Activated T-cell treated with anti-CD3 and anti-CD28 coated beads, Interleukin-2, amount 50 U/mL, for 48 hours (primary cell): ENCODE data around the gene MYBPC3.

ENCODE experiments used
- DNase-seq, 2 experiments: peaks; one replicate each; pipeline ENCODE4 v3.0.0-alpha.2; 2020

The MYBPC3 gene

GRCh38 chr11:47352556-47352955 is at the start of gene MYBPC3:
Gene MYBPC3 (minus strand): TSS chr11:47352702. CDS start chr11:47352647, 55 bp downstream.
- no peak for DNase-seq

DNA sequence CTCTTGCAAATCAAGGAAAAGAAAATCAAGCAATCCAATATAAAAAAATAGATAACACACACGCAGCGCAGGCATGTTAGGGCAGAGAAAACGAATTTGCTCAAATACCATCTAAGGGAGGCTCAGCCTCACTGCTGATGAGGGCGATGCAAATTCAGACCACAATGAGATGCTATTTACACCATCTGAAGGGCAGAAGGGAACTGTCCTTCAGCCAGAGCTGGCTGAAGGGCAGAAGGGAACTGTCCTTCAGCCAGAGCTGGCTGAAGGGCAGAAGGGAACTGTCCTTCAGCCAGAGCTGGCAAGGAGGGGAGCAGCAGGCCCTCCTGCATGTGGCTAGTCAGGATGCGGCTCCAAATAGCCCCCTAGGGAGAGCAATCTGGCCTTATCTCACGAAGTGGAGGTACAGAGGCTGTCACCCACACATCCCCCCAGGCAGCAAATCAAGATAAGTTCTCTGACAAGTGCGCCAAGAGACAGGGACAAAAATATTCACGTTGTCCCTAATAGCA is 48.3 kb upstream of the MYBPC3 start:
- peak in 1 of 2 experiments; percentile 17 for DNase-seq

DNA sequence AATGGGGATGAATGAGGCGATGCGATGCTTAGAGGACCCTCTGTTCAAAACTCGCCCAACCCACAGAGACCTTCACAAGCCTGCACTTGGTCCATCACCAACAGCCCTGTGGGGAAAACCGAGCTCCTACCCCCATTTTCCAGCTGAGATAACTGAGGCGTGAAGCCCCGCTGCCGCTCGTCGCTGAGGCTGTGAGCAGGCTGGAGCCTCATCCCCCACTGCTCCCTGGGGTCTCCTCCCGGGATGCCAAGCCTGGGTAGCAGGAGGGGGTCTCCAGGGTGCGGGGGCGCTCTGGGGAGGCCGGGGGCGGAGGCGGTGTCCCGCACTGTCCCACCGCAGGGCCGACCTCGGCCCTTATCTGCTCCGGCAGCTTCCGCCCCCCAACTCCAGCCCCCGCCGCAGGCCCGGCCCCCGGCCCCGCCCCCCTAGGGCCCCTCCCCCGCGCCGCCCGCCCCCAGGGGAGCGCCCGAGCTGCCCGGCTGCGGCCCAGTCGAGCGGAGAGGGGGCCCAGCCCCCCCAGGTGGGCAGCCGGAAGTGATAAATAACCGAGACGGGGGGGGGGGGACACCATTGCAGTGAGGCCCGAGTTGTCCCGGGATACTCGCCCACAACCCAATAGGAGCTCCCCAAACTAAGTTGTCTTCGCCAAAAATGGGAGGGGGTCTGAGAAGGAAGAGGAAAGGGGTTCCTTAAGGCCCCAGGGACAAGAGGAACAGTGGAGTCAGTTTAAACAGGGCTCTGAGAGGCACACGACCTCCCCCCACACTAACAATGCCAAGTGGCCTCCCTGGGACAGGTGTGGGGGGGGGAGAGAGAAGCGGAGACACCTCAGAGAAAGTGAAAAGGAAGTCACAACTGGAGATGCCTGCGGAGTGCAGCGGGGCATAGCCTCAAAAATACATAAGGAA is 47.6 kb upstream of the MYBPC3 start:
- peak; percentile 42 to 50 for DNase-seq

GRCh38 chr11:47398551-47398950 is 46.0 kb upstream of the MYBPC3 start:
- peak in 1 of 2 experiments; percentile 17 for DNase-seq

- peak in 1 of 2 experiments; percentile 17 for DNase-seq
Measured at GRCh38 chr11:47398011-47398410, 45.5 kb upstream of the MYBPC3 start.

DNA sequence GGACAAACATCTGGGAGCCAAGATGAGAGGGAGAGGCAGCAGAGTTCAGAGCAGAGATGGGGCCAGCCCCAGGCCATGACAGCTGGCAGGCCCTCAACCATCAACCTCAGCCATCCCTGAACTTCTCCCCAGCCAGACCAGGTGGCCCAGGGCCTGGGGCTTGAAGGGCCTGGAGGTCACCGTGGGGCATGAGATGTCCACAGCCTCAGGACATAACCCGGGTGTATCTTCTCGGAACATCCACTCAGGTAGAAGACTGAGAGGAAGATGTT is 43.5 kb upstream of the MYBPC3 start:
- DNase-seq: no peak

GRCh38 chr11:47395223-47396048 is 42.9 kb upstream of the MYBPC3 start:
- peak in 1 of 2 experiments; percentile 34 for DNase-seq

- peak; percentile 70 to 77 for DNase-seq
Measured at GRCh38 chr11:47394322-47395222, 42.1 kb upstream of the MYBPC3 start.

- DNase-seq: no peak
Measured at GRCh38 chr11:47394050-47394321, 41.5 kb upstream of the MYBPC3 start.

GRCh38 chr11:47393163-47394049 is 40.9 kb upstream of the MYBPC3 start:
- peak in 1 of 2 experiments; percentile 18 for DNase-seq

GRCh38 chr11:47392546-47393162 is 40.2 kb upstream of the MYBPC3 start:
- DNase-seq: no peak

- no peak for DNase-seq
Measured at GRCh38 chr11:47391711-47392432, 39.4 kb upstream of the MYBPC3 start.

DNA sequence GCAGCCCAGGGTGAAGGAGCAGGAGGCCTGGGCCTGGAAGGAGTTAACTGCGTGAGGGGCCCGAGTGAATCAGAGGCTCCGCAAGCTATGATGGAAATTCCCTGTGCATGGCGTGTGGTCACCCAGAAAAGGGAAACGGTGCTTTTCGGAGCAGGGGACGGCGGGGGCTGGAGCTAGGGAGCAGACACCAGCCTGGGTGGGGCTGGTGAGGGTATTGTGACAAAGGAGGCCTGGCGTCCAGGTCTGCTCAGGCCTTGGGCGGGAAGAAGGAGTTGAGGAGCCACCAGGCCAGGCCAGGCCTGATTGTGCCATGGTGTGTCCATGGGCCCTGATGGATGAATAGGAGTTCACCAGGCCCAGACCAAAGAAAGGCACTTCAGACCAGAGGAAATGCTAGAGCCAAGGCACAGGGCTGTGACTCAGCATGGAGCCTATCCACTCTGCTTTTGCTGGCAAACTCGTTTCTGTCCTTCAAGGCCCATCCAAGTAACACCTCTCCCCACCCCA is 38.6 kb upstream of the MYBPC3 start:
- no peak for DNase-seq

GRCh38 chr11:47390422-47390760 is 37.9 kb upstream of the MYBPC3 start:
- no peak for DNase-seq

DNA sequence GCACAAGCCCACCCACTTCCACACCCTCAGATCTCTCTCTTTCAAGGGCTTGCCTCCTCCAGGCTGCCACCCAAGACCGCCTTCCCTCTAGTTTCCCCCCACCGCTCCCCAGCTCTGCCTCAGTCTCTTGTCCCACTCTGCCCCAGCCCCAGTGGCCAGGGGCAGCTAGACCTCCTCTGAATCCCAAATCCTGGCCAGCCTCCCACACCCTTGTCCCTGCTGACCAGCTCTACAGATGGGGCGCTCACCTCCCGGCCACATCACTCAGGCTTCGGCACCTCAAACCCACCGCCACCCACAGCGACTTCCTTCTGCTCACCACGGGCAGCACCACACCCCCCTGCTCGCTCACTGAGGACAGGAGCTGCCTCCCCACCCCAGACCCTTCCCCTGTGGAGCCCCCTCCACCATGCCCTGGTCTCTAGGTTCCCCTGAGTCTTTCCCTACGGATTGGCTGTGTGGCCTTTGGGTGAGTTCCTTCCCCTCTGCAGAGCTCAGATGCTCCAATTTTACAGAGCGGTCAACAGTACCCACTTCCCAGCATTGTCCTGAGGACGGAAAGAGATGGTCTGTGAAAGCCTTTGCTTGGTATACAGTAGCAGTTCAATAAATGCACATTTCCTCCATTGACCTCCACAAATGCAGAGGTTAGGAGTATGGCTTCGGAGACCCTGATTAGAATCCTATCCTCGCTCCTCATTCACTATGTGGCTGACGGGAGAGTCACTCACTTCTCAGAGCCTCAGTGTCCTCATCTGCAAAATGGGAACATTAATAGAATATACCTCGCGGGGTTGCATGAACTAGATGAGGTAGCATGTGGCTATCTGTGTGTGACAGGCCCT is 37.3 kb upstream of the MYBPC3 start:
- DNase-seq: peak in 1 of 2 experiments; percentile 19

- no peak for DNase-seq
Measured at GRCh38 chr11:47388697-47389576, 36.4 kb upstream of the MYBPC3 start.

DNA sequence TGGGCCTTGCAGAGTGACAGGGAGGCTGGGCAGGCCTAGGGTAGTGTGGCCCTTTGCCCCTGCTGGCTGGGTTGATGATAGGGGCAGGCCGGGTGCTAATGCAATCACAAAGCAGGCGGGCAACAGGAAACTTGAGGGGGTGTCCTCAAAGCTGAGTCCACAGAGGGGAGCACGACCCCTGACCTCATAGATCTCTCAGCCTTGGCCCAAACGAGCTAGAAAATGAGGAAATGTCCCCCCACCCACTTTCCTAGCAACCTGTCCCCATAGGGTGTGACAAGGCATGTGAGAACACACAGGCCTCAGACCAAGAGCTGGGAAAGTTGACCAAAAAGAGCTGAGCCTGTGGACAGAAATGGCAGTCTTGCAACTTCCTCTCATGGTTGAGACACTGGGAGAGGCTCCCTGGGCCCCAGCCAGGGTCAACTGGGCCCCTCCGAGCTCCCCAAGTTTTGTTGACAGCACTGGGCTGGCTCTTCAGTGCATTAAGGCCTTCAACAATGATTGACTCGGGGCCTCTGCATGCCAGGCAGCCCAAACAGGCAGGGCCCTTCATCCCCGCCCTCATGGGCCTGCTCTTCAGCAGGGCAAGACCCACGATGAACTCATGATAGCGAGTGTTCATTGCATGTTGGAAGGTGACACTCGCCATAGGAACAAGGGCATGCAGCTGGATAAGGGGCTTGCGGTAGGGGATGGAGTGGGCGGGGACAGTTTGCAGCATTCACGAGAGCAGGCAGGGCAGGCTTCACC is 35.6 kb upstream of the MYBPC3 start:
- DNase-seq: no peak

DNA sequence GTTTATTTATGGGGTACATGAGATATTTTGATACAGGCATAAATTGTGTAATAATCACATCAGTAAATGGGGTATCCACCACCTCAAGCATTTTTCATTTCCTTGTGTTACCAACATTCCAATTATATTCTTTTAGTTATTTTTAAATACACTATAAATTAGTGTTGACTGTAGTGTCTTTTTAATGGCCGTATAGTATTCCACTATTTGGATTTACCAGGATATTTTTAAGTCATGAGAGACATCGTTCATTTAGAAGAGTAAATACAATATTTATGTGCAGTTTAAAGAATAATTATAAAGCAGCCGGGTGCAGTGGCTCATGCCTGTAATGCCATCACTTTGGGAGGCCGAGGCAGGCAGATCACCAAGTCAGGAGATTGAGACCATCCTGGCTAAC is 32.0 kb upstream of the MYBPC3 start:
- no peak for DNase-seq
